Measurements from ENCODE around the gene MTHFD1.

DNA sequence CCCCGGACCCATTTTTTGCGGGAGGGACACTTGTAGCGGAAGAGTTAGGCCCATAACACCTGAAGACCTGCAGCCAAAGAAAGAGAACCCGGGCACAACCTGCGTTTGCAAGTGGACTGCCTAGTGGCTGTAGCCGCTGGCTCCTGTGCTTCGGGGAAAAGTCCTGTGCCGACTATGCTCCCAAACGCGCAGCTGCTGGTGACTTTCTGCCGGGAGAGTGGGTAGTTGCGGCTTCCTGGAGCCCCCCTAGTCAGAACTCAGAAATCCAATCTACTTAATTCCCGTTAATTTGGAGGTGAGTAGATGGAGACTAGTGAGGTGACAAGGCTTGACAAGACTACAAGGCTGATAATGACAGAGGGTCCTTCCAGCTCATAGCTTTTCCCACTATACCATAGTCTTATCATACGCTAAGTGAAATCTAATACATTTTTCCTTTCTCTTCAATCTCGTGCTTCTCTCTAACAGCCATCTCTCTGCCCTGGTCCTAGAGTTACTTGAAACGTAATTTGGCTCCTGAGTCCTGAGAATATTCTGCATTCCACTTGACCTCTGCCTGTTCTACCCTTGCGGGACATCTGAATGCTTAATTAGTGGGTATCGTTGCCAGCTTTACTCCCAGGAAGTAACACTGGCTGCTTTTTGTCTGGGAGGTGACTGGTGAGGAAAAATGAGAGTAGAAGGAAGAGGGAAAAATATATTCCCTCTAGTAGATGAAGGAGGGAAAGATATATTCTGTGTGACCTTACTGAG is 556 bp downstream of the MTHFD1 start:
- TF ChIP-seq POLR2A (IDR thresholded peaks at IDR 0.05): no peak
- TF ChIP-seq, protein P1, sequence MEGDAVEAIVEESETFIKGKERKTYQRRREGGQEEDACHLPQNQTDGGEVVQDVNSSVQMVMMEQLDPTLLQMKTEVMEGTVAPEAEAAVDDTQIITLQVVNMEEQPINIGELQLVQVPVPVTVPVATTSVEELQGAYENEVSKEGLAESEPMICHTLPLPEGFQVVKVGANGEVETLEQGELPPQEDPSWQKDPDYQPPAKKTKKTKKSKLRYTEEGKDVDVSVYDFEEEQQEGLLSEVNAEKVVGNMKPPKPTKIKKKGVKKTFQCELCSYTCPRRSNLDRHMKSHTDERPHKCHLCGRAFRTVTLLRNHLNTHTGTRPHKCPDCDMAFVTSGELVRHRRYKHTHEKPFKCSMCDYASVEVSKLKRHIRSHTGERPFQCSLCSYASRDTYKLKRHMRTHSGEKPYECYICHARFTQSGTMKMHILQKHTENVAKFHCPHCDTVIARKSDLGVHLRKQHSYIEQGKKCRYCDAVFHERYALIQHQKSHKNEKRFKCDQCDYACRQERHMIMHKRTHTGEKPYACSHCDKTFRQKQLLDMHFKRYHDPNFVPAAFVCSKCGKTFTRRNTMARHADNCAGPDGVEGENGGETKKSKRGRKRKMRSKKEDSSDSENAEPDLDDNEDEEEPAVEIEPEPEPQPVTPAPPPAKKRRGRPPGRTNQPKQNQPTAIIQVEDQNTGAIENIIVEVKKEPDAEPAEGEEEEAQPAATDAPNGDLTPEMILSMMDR (IDR thresholded peaks at IDR 0.05): no peak
